PC-9 (cell line): ENCODE results near the gene DMAP1. TPM values are rescaled to one million over a fixed set of nuclear protein-coding genes. Genes with fewer than 3 reads are reported as not detected.

ENCODE experiments used
- BruUV-seq: library from RNA; stranded (reverse); fragments of 400-500 nt; replicated peaks from 2 replicates; lab custom pipeline; 2021; lab: Mats Ljungman, UMichigan
- CTCF ChIA-PET: fragments of 300-600 bp; sonication (Branson Sonifier 250); formaldehyde crosslinking; loops from one replicate; lab custom pipeline; 2022; ENCODE audit warnings: antibody characterized with exemption; lab: Charles Lee
- POLR2A ChIA-PET: fragments of 300-600 bp; sonication (Branson Sonifier 250); formaldehyde crosslinking; loops from one replicate; lab custom pipeline; 2022; ENCODE audit warnings: antibody characterized with exemption; ENCODE audit not compliant: unreplicated experiment; lab: Charles Lee
- DNase-seq, 2 experiments: peaks; one replicate each; pipeline versions ENCODE4 v3.0.0 to v3.0.0-alpha.2; 2015 to 2022; ENCODE audit warnings: mixed read lengths in 1 of 2
- H2AFZ ChIP-seq: fragments of 200-600 bp; sonication (generic); 2 replicates; pipeline ENCODE4 v1.8.1; 2017; ENCODE audit warnings: antibody characterized with exemption
- H3F3A ChIP-seq: fragments of 200-600 bp; sonication (generic); 2 replicates; pipeline ENCODE4 v1.8.1; 2017; ENCODE audit warnings: antibody characterized with exemption, mild to moderate bottlenecking, low read depth; ENCODE audit not compliant: insufficient read depth
- H3K27ac ChIP-seq: fragments of 200-600 bp; sonication (generic); 2 replicates; pipeline ENCODE4 v1.6.1; 2016; ENCODE audit warnings: mixed run types
- H3K27me3 ChIP-seq: fragments of 200-600 bp; sonication (generic); 2 replicates; pipeline ENCODE4 v1.6.1; 2016; ENCODE audit warnings: low read depth, mixed run types; ENCODE audit not compliant: insufficient read depth
- H3K36me3 ChIP-seq: fragments of 200-600 bp; sonication (generic); 2 replicates; pipeline ENCODE4 v1.6.1; 2016; ENCODE audit warnings: low read depth, mixed run types
- H3K4me1 ChIP-seq: fragments of 200-600 bp; sonication (generic); replicated peaks from 2 replicates; pipeline ENCODE4 v1.6.1; 2016; ENCODE audit warnings: mixed run types; ENCODE audit not compliant: insufficient read depth
- H3K4me2 ChIP-seq: fragments of 200-600 bp; sonication (generic); 2 replicates; pipeline ENCODE4 v1.6.1; 2017; ENCODE audit warnings: mixed run types
- H3K4me3 ChIP-seq: fragments of 200-600 bp; sonication (generic); 2 replicates; pipeline ENCODE4 v1.6.1; 2016; ENCODE audit warnings: mixed run types
- H3K79me2 ChIP-seq: fragments of 200-600 bp; sonication (generic); 2 replicates; pipeline ENCODE4 v1.6.1; 2017; ENCODE audit warnings: low read depth, mixed run types
- H3K9me2 ChIP-seq: fragments of 200-600 bp; sonication (generic); 2 replicates; pipeline ENCODE4 v1.8.1; 2017; ENCODE audit warnings: mild to moderate bottlenecking; ENCODE audit not compliant: insufficient read depth
- H3K9me3 ChIP-seq: fragments of 200-600 bp; sonication (generic); 2 replicates; pipeline ENCODE4 v1.8.1; 2016; ENCODE audit warnings: low read depth; ENCODE audit not compliant: insufficient read depth
- H4K20me1 ChIP-seq: fragments of 200-600 bp; sonication (generic); 2 replicates; pipeline ENCODE4 v1.8.1; 2017; ENCODE audit not compliant: insufficient read depth
- EZH2 ChIP-seq: fragments of 200-600 bp; sonication (generic); IDR thresholded peaks from 2 replicates; pipeline ENCODE4 v1.8.0; 2017; ENCODE audit warnings: antibody characterized with exemption, low read depth
- intact Hi-C: fragments of 100-400 bp; cut with micrococcal nuclease; formaldehyde crosslinking; loops from one replicate; pipeline ENCODE4 v1.10.0; 2022; ENCODE audit not compliant: unreplicated experiment
- total RNA-seq: library from RNA; stranded (reverse); gene quantifications from 2 replicates; pipeline ENCODE4 v1.2.3, GENCODE V29; 2021
- TF ChIP-seq, protein P1 (sequence below): fragments of 200-600 bp; sonication (generic); conservative IDR thresholded peaks from 2 replicates; pipeline ENCODE4 v1.6.1; 2017; ENCODE audit warnings: mixed run types, antibody characterized with exemption, mild to moderate bottlenecking, moderate library complexity

Gene DMAP1
- total RNA-seq, 1 experiment from 2014 or later: 54.2 TPM

DNA sequence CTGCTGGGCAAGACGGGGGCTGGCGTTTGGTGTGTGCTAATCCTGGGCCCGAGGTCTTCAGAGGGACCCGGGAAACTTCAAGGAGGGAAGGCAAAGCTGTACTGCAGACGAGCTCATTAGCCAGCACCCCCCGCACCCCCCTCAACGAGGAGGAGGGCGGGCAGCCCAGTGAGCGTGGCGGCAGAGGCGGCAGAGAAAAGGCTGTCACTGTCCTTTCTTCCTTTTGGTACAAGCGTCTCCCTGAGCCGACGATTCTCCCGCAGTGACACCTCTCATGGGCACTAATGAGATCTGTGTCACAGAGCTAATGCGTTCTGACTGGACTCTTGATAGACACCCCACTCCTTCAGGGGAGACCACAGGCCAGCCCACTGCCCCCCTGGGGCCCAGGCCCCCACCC is 29.5 kb downstream of the DMAP1 start:
- Histone ChIP-seq H3K4me1 (no peaks in the 10 kb centered on the region), H3K36me3 (no peaks in the 10 kb centered on the region), H3K9me3 (no peaks in the 10 kb centered on the region), H3K4me2 (no peak overlapping the region), H3K27me3 (no peaks in the 10 kb centered on the region), H3K27ac (no peak overlapping the region), H4K20me1 (peaks cover 3% of the 10 kb centered on the region; the same call in 1 of the 2 replicates), H3K79me2 (no peaks in the 10 kb centered on the region), H3K4me3 (no peak overlapping the region), H3F3A (no peaks in the 10 kb centered on the region), H3K9me2 (no peaks in the 10 kb centered on the region), H2AFZ (no peak overlapping the region)
- intact Hi-C loops: no loop called here
- no TSS peak for BruUV-seq
- POLR2A ChIA-PET: no interaction called here
- TF ChIP-seq EZH2: no peak
- TF ChIP-seq, protein P1, sequence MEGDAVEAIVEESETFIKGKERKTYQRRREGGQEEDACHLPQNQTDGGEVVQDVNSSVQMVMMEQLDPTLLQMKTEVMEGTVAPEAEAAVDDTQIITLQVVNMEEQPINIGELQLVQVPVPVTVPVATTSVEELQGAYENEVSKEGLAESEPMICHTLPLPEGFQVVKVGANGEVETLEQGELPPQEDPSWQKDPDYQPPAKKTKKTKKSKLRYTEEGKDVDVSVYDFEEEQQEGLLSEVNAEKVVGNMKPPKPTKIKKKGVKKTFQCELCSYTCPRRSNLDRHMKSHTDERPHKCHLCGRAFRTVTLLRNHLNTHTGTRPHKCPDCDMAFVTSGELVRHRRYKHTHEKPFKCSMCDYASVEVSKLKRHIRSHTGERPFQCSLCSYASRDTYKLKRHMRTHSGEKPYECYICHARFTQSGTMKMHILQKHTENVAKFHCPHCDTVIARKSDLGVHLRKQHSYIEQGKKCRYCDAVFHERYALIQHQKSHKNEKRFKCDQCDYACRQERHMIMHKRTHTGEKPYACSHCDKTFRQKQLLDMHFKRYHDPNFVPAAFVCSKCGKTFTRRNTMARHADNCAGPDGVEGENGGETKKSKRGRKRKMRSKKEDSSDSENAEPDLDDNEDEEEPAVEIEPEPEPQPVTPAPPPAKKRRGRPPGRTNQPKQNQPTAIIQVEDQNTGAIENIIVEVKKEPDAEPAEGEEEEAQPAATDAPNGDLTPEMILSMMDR: no peak
- CTCF ChIA-PET: no interaction called here
- DNase-seq: no peak

DNA sequence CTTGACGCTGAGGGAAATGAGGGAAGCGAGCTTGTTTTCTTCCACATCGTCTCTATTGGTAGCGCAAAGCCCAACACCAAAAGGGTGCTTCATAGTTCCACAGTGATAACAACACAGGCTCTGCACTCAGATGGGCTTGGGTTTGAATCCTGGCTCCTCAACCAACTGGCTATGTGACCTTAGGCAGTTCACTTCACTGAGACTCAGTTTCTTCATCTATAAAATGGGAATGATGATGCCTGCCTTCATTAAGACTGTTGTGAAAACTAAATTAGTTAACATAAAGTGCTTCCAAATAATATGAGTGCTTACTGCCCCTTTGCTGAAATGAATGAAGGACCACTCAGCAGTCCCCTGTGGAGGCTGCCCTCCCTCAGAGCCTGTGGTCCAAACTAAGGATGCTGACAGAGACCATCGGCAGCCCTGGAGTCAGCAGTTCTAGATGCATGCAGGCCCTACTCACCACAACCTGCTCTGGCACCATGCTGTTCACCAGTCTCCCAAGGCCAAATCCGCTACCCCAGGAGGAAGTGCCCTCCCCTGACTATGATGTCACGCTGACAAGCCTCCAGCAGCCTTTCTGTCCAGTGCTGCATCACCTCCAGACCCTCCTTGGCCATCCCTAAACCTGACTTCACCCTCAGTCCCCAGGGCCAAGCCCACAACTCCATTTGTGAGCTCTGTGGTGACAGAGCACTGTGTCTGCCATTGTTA is 30.7 kb downstream of the DMAP1 start:
- Histone ChIP-seq H3K9me3 (no peaks in the 10 kb centered on the region), H4K20me1 (peaks cover 3% of the 10 kb centered on the region; the same call in 1 of the 2 replicates), H3K27me3 (no peaks in the 10 kb centered on the region), H3K36me3 (no peaks in the 10 kb centered on the region), H3K4me1 (no peaks in the 10 kb centered on the region), H3K27ac (no peak overlapping the region), H3K79me2 (no peaks in the 10 kb centered on the region), H3K4me2 (no peak overlapping the region), H3K9me2 (no peaks in the 10 kb centered on the region), H2AFZ (no peak overlapping the region), H3K4me3 (no peak overlapping the region), H3F3A (no peaks in the 10 kb centered on the region)
- intact Hi-C loops: no loop called here
- BruUV-seq: no TSS peak
- POLR2A ChIA-PET: interaction anchor here (0.6 kb wide), 1 partner anchor 58 kb away, joined by 5 read pairs; no protein-coding TSS in a partner anchor
- CTCF ChIA-PET: no interaction called here
- no peak for TF ChIP-seq EZH2
- TF ChIP-seq, protein P1: no peak
- no peak for DNase-seq

DNA sequence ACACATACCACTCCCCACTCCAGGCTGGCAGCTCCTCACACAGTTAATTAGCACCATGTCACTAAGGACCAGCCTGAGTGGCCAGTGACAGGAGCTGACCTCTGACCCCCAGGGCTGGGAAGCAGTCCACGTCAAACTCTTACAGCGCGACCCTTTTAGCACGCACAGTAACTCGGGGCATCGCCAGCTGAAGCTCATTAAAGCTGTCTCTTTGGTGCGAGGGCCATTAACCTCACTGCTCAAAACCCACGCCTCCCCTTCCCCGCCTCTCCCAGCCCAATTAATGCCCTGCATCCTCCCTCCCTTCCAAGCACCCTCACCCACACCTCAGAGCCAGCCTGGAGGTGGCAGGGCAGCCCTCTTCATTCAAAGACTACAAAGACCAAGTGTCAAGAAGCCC is 31.7 kb downstream of the DMAP1 start:
- no peak for DNase-seq
- no peak for TF ChIP-seq EZH2
- TF ChIP-seq, protein P1: no peak
- Histone ChIP-seq H3K79me2 (no peaks in the 10 kb centered on the region), H3K4me3 (no peak overlapping the region), H3K4me2 (no peak overlapping the region), H4K20me1 (no peaks in the 10 kb centered on the region), H3K27me3 (no peaks in the 10 kb centered on the region), H3K36me3 (no peaks in the 10 kb centered on the region), H3K27ac (no peak overlapping the region), H2AFZ (no peak overlapping the region), H3K9me2 (no peaks in the 10 kb centered on the region), H3K4me1 (no peaks in the 10 kb centered on the region), H3K9me3 (no peaks in the 10 kb centered on the region), H3F3A (no peaks in the 10 kb centered on the region)
- ChIA-PET POLR2A (no interaction called here), CTCF (no interaction called here)
- BruUV-seq: no TSS peak
- intact Hi-C loops: no loop called here
